HG03432 (cell line): ENCODE results near the gene OLFM1.

Source experiments
- ATAC-seq: cut with Tn5 transposase; IDR thresholded peaks from one replicate; pipeline ENCODE4 v1.9.1; 2021; ENCODE audit warnings: mild to moderate bottlenecking, moderate library complexity; ENCODE audit not compliant: unreplicated experiment

The OLFM1 gene

GRCh38 chr9:135087489-135087792 lies at the start of gene OLFM1:
OLFM1 (plus strand) TSS chr9:135087668; CDS start chr9:135087990, 322 bp downstream.
- ATAC-seq: no peak

GRCh38 chr9:135038331-135038730 lies 49.1 kb upstream of the OLFM1 start:
- no peak for ATAC-seq

DNA sequence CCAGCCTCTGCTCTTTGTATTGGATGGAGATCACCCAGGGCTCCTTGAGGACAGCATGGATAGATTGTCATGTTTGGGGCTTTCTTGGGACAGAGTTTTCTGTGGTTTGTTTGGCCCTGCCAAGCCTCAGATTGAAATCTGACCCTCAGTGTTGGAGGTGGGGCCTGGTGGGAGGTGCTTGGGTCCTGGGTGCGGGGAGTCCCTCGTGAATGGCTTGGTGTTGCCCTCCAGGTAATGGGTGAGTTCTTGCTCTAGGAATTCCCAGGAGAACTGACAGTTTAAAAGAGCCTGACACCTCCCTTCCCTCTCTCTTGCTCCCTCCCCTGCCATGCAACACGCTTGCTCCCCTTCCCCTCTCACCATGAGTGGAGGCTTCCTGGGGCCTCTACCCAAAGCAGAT lies 48.6 kb upstream of the OLFM1 start:
- ATAC-seq: no peak

DNA sequence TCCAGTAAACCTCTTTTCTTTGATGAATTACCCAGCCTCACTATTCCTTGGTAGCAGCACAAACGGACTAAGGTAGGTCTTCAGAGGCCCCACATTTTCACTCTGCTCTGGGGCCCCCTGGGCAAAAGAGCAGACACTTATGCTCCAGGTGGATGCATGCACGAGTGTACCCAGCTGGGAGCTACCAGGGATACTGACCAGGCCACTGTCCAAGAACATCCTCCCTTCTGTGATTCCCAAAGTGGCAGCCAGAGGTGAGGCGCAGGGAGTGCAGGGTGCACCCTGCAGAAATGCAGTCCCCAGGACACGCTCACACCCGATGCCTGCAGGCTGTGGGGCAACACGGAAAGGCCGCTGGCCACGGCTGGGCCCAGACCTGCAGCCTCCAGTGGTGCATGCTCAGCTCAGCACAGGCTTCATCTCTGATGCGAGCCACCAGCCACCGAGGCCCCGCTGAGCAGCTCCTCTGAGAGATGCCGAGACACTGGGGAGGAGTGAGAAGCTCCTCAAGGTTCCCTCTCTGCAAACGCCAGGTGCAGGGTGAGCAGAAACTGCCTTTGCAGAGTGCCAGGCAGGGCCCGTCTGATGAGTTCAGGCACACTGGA lies 48.1 kb upstream of the OLFM1 start:
- ATAC-seq: no peak

DNA sequence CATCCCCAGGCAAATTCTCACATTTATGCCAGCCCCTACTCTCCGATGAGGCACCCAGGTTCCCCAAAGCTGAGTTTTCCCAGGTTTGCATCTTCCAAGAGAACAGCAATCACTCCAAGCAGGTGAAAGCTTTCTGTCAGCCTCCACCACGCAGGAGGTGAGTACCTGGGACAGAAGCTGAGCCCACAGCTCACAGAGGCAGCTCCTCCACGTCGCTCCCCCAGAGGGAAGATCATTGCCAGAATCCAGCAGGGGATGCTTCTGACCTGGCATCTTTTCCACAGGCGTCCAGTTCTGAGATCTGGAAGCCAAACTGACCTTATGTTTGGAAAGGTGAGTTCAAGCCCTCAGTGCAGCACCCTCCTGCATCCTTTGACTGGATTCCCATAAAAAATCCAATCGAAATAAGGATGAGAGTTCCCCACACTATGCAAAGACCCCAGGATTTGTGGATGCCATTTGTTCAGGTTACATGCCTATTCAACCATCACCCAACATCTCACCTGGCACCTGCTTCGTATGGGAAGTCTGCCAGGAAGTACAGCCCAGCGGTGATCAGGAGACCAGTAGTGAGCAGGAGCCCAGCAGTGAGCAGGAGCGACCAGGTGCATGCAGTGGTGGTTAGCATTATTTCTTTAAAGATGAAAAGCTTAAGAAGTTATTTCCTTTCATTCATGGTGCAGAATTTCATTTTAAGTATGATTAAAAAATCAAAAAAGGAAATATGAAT lies 47.4 kb upstream of the OLFM1 start:
- ATAC-seq: no peak

DNA sequence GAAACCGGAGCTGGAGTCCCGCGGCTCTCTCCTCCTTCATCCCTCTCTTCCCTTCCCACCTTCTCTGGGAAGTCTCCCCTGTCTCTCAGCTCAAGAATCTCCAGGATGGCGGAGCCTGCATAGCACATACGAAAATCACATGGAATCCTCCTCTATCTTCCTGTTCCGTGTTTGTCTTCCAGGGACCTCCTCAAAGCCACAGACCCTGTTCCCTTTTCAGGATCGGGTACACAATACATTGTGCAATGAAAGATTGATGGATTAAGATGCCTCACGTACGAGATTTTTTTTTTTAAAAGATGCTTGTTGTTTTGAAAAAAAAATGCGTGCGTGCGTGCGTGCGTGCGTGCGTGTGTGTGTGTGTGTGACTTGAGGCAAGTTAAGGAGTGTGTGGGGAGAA lies 46.6 kb upstream of the OLFM1 start:
- no peak for ATAC-seq

GRCh38 chr9:135043345-135043744 lies 44.1 kb upstream of the OLFM1 start:
- no peak for ATAC-seq

DNA sequence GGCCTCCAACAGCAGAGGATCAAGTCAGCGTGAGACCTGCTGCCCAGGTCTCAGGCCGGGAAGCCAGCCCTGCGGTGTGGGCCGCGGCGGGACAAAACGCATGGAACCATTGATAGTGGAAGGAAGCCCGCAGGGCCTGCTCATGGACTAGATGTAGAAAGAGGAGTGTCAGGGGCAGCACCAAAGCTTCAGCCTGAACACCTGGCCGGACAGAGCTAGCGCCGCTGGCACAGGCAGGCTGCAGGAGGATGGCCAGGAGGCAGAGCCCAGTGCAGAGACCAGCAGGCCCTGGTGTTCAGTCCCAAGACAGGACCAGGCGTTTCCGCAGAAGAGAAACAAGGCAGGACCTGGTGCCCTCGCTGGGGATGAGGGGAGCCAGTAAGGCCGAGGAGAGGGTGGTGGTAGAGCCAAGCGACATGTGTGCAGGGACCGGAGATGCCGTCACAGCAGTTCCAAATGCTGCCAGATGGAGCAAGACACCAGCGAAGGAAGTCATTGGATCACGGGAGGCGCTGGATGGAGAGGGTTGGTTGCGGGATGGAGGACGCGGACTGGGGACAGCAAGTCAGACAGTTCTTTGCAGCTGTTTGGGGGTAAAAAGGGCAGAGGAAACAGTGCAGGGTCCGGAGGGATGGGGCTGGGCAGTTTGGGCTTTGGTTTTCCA lies 42.1 kb upstream of the OLFM1 start:
- ATAC-seq: no peak

DNA sequence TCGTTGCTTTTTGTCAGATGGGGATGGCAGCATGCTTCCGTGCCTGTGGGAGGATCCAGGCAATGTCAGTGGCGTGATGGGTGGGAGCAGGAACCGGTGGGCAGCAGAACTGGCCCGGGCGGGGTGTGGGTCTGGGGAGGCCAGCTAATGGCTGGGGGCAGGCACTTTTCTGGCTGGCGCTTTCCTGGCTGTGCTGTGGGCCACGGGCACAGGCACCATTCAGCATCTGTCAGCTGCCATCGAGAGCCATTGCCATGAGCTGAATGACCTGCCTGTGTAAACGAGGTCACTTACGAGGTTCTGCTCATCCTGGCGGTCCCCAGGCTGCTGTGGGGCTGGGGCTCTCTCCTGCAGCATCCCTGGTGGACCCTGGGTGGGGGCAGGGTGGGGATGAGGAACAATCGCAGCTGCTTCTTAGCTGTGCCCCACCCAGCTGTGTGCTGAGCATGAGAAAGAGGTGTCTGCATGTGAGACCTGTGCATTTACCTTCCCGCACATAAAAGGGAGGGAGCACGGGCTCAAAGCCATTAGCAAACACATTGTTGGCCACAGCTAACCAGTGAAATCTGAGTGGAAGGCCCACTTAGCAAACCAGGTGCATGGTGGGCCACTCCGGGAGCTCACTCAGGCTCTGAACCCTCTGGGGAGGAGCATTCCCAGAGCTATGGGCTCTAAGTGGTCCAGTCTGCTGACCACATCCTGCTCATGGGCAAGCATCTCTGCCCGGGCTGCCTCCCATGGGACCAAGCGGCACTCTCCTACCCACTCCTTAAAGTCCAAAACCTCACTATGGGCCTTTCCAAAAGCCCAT lies 41.3 kb upstream of the OLFM1 start:
- ATAC-seq: no peak

DNA sequence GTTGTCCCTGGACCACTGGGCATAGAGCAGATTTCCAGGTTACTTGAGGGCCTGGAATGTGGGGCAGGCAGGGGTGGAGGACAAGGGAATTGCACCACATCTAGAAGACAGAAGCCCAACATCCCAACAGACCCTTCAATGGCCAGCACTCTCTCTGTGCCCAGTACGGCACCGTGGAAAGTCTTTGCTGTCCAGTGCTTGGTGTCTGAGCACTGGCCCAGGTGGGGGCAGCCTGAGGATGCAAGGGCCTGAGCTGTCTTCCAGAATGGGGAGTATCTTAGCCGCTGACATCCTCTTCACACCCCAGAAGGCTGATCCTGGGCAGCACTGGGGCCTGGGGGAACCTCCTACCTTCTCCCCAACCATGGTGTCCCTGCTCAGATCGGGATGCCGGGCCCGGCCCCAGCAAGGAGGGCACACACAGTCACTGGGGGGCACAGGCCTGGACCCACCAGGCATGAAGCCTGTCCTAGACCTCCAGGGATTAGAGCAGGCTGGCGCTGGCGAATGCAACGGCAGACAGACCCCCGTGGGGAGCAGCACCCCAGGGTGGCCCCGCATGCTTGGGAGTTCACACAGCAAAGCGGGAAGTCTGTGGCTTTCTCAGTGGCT lies 40.6 kb upstream of the OLFM1 start:
- ATAC-seq: no peak

DNA sequence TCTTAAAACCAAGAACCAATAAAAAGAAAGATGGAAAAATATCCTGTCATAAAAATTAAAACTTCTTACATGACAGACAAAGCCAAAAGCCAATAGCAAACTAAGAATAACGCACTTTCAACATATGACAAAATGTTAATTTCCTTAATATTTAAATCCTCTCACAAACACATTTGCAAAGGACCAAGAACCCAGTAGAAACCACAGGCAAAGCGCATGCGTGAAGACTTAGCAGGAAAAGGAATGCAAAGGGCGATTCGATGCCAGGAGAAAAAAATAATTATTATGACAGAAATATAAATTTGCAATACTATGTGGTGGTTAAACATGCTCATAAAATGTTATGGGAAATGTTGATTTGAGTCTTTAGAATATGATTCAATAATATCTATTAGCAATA lies 39.9 kb upstream of the OLFM1 start:
- ATAC-seq: no peak

DNA sequence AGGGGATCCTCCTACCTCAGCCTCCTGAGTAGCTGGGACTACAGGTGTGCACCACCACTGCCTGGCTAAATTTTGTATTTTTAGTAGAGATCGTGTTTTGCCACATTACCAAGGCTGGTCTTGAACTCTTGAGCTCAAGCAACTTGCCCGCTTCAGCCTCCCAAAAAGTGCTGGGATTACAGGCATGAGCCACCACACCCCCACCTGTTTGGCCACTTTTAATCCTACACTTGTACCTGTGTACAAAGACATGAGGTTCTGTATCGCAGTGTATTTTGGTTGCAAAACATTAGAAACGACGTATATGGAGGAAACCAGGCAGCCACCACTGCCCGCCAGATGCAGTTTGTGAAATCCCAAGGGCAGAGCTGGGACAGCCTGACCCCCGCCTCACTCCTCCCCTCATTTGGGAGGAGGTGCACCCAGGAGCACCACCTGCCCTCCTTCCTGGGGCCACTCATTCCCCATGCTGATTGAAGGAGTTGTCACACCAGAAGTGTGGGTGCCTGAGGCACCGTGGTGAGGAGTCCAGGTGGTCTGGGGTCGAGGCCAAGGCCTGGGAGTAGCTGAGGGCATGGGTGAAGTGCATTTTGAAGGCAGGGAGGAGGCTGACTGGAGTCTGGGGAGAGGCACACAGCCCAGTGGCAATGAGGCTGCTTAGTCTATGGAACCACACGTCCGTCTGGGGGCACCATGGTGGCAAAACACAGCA lies 39.3 kb upstream of the OLFM1 start:
- ATAC-seq: no peak

DNA sequence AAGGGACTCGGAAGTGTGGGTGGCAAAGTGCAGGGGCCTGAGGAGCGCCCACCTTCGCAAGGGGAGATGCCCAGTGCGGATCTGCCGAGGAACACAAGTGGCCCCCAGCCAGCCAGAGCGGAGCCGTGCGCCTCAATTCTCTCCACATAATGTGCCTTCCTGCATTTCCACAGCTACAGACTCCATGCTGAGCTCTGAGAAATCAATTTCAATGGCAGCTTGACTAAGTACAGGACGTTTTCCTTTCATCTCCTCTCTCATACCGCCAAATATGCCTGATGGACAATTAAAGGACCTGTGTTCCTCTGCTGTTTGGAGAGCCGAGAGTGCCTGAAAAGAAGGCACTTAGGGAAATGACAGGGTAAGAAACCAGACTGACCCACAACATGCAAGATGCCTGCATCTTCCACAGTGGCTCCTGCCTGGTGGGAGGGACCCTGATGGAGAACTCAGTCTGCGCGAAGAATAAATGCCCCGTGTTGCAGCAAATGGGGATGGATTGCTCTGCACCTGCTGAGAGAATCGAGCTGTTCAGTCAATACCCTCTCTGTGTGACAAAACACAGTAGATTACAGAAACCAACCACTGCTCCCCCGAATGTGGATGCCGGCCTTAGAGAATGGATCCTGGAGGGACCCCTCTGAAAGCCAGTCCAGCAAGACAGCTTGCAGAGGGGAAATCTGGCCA lies 38.6 kb upstream of the OLFM1 start:
- ATAC-seq: no peak

DNA sequence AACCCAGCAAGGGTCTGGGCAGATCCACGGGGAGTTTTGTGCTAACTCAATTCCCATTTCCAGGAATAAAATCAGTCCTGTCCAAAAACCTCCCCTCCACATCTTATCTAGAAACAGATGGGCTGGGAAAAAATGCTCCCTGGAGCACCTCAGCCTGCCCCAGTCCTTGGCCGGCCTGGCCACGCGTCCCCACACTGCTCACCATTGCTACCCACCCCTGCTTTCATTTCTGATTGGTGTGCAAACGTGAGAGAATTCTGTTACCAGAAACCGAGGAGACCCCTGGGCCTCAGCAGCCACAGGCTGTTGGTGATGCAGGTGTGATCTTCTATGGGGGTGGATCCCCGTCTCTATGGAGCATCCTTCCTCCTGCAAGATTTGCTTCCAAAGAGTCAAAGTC lies 38.0 kb upstream of the OLFM1 start:
- ATAC-seq: no peak

GRCh38 chr9:135050072-135050990 lies 37.1 kb upstream of the OLFM1 start:
- ATAC-seq: no peak

DNA sequence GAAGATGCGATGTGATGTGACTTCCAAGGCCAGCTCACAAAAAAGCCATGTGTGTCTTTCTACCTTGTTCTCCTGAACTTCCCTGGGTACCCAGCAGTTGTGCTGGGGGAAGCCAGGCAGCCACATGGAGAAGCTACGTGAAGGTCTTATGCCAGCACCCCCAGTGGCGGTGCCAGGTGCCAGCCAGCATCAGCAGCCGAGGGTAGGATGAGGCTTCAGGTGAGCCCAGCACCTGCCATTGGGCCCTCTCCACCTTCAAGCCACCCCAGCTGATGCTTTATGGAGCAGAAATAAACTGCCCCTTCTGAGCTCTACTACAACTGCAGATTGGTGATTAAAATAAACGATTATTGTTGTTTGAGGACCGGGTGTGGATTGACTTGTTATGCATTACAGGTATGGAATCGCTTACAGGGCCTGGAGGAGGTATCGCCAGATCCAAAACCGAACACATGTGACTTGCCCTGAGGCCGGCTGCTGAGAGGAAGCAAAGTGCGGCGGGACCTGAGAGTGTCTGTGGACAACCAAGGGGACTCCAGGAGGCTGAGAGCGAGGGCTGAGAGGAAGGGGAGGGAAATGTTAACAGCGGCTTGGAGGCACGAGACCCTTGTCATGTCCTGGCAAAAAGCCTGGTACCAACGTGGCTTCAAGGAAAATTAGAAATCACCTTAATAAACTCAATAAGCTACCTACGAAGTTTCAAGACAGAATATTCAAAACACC lies 36.0 kb upstream of the OLFM1 start:
- ATAC-seq: no peak

DNA sequence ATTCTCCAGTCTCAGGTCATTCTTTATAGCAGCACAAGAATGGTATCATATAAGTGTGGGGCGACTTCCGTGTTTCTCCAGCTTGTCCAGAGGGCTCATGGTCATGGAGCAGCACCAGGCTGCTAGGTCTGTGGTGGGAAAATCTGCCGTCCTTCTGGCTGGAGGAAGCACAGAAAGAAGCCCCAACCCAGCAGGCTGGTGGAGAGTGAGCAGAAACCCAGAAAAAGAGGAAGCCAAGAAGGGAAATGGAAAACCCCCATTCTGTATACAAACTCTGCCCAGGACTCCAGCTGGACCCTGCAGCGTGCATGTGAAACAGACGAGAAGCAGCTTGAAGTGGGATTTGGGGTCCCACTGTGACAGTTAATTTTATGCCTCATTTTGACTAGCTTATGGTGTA lies 34.3 kb upstream of the OLFM1 start:
- ATAC-seq: no peak

GRCh38 chr9:135055181-135055580 lies 32.3 kb upstream of the OLFM1 start:
- ATAC-seq: no peak
